Islet of Langerhans (tissue), 1 donor: ENCODE measurements around the gene SLC25A48.

Experiments
- FAIRE-seq: peaks from one replicate; lab custom pipeline; 2011; peaks lifted over from hg19 to GRCh38; lab: Jason Lieb, UNC

The SLC25A48 gene

DNA sequence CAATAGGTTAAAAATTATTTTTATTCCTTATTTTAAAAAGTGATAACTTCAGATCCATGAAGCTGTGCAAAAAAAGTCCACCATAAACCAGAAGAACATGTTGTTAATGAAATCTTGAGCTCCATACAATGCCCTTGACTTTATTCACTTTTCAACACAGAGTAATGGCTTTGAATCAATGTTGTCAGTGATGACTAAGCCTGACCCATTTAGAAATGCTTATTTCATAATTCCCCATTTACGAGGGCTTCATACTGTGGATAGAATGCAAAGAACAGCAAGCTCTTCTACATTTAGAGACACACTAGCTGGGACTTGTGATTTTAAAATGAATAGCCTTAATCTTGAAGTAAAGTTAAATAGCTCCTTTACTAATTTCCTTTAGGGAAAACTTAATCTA is 86.9 kb downstream of the SLC25A48 start:
- FAIRE-seq = no peak

DNA sequence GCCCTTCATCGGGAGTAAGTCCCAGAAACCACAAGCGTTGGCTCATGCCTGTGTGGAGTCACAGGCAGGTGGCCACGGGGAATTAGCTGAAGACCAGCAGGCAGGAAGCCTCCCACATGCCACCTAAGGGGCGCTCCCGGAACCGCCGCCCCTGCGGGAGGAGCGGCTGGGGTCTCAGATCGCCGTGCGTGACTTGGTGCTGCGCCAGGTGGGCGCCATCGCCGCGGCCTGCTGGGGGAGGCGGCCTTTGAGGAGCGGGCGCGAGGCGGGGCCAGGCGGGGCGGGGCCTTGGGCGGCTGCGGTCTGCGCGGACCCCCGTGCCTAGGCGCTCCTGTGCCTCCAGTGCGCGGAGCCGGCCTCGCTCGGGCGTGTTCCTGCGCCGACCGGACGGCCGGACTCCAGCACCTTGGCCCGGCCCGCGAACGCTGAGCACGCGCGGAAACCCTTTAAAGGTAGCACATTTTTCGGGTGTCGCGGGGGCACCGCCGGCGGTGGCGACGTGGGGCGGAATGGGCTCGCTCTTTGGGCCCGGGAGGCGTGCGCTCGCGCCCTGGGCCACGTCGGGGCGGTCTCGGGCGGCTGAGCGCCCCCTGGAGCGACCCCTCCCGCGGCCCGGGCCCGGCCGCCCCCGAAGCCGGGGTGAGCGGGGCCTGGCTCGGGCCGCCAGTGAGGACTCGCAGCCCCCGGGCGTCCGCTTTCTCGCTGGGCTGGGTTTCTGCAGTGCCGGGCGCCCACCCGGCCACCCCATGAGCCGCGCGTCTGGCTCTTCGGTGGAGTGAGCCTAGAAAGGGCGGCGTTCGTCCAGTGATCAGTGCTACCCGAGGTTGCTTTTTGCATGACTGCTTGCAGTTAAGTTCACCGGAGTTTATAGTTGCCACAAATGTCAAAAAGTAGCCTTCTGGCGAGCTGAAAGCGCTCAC is 95.8 kb downstream of the SLC25A48 start:
- no peak for FAIRE-seq

DNA sequence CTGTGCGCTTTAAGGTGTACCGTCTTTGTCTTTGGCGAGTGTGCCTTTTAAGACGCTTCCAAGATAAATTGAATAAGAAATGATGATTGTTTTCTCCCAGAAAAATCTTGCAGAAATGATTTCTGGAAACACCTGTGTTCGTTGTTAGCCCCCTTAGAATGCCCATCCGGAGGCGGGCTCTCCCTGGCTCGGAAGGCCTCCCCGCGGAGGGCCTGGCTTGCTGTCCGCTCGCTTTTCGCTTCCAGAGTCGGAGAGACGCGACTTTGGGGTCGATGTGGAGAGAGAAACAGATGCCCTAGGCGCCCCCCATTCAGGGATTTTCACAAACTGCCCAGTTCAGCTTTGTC is 96.5 kb downstream of the SLC25A48 start:
- no peak for FAIRE-seq

DNA sequence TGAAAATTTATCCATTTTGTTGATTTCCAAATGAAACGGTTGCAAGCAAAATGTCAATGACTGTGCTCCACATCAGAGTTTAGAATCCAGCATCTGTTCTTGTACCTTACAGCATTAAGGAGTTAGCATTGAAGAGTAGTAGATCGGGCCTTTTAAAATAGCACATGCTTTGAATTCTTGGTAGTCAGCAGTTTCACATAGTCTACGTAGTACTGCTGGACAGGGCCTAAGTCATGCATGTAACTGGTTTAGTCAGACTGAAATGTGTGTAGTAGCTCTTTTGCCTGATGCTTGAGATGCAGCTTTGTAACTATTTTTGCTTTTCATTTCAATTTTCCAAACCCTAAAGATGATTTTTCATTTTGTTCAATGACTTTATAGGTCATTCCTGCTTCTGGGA is 100.5 kb downstream of the SLC25A48 start:
- no peak for FAIRE-seq

DNA sequence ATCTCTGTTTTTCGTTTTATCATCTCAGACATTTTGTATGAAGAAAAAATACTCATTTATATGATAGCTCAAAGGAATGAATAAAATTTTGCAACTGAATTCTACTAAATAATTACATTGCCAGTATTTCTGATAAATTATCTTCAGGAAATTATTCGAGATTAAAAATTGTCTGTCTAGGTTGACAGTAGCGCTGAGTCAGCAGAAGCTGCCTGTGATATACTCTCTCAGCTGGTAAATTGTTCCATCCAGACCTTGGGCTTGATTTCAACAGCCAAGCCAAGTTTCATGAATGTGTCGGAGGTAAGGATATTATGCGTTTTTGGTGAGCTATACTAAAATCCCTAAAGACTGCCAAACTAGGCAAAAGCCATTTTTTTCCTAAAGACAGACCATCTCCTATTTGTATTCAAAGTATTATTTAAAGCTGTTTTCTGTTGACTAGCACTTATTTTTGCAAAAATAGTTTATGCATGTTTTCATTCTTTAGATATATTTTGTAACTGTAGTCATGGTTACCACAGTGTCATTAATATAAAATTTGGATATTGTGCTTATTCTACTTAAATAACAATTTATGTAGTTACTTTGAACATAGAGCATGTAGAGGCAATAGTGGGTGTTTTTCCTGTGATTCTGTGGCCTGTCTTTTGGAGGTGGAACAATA is 102.9 kb downstream of the SLC25A48 start:
- no peak for FAIRE-seq
